ENCODE measurements around the gene CD99. TPM values are rescaled to one million over a fixed set of nuclear protein-coding genes. Genes with fewer than 3 reads are reported as not detected.

Gene CD99
- total RNA-seq, 4 donors from 2014 or later, result 249 to 611 (median 391) TPM

GRCh38 chrX:2699959-2700358 lies 8.9 kb downstream of the CD99 start:
- H3K27ac ChIP-seq, result no peak overlapping the region
- no peak for DNase-seq (ENCODE audit: low spot score in 2 of 2)
- no peak for TF ChIP-seq CTCF (IDR thresholded peaks at IDR 0.05)
- TF ChIP-seq POLR2A (IDR thresholded peaks at IDR 0.05), result no peak
- no peak for TF ChIP-seq EP300 (IDR thresholded peaks at IDR 0.05)

GRCh38 chrX:2700405-2701320 lies 9.6 kb downstream of the CD99 start:
- Histone ChIP-seq H3K4me3 (no peak overlapping the region), H3K36me3 (peaks cover 0 to 3% (median 0%) of the 10 kb centered on the region in 3 donors), H3K4me1 (peaks cover 0 to 84% (median 50%) of the 10 kb centered on the region in 4 donors), H3K27me3 (no peaks in the 10 kb centered on the region), H3K9me3 (no peaks in the 10 kb centered on the region), H3K27ac (no peak overlapping the region)
- WGBS, 2 donors, result 96 to 98% methylated on average over 9 of the region's 9 CpGs
- DNase-seq (ENCODE audit: low spot score in 2 of 2), result no peak
- no peak for TF ChIP-seq CTCF (IDR thresholded peaks at IDR 0.05)
- no peak for TF ChIP-seq POLR2A (IDR thresholded peaks at IDR 0.05)
- TF ChIP-seq EP300 (IDR thresholded peaks at IDR 0.05), result no peak

More at GRCh38 chrX:2699959-2700358, 8.9 kb downstream of the CD99 start:
- H3K27me3 ChIP-seq, result no peaks in the 10 kb centered on the region
- 75 to 79% methylated on average over 4 of the region's 4 CpGs for WGBS, 2 donors
- H3K4me3 ChIP-seq, result no peak overlapping the region
- H3K4me1 ChIP-seq, result peaks cover 0 to 84% (median 53%) of the 10 kb centered on the region in 4 donors
- H3K36me3 ChIP-seq, result peaks cover 0 to 3% (median 0%) of the 10 kb centered on the region in 3 donors
- H3K9me3 ChIP-seq, result no peaks in the 10 kb centered on the region

- Histone ChIP-seq H3K4me1 (peaks cover 0 to 84% (median 46%) of the 10 kb centered on the region in 4 donors), H3K27me3 (no peaks in the 10 kb centered on the region), H3K9me3 (no peaks in the 10 kb centered on the region), H3K36me3 (peaks cover 0 to 3% (median 0%) of the 10 kb centered on the region in 3 donors), H3K4me3 (no peak overlapping the region), H3K27ac (no peak overlapping the region)
- DNase-seq (ENCODE audit: low spot score in 2 of 2), result no peak
- WGBS, 2 donors, result 74 to 77% methylated on average over 6 of the region's 6 CpGs
- TF ChIP-seq POLR2A (IDR thresholded peaks at IDR 0.05) (no peak), CTCF (IDR thresholded peaks at IDR 0.05) (no peak), EP300 (IDR thresholded peaks at IDR 0.05) (no peak)
Measured at GRCh38 chrX:2701600-2701999, 10.5 kb downstream of the CD99 start.

- peak in 1 of 5 experiments; percentile 17 for TF ChIP-seq CTCF (IDR thresholded peaks at IDR 0.05)
- TF ChIP-seq EP300 (IDR thresholded peaks at IDR 0.05), result peak in 1 of 2 donors; percentile 74
- TF ChIP-seq POLR2A (IDR thresholded peaks at IDR 0.05), result no peak
- H3K27me3 ChIP-seq, result no peaks in the 10 kb centered on the region
- DNase-seq (ENCODE audit: low spot score in 2 of 2), result peak in 1 of 2 donors; percentile 50
- no peak overlapping the region for H3K4me3 ChIP-seq
- peaks cover 0 to 84% (median 45%) of the 10 kb centered on the region in 4 donors for H3K4me1 ChIP-seq
- WGBS, 2 donors, result 48% methylated on average over 14 of the region's 14 CpGs
- H3K9me3 ChIP-seq, result no peaks in the 10 kb centered on the region
- H3K36me3 ChIP-seq, result peaks cover 0 to 3% (median 0%) of the 10 kb centered on the region in 3 donors
- peak overlapping the region in 1 of 4 donors; percentile 76 for H3K27ac ChIP-seq
Measured at GRCh38 chrX:2703991-2704369, 12.9 kb downstream of the CD99 start.
